Activated naive CD4-positive, alpha-beta T cell treated with Interleukin-2 at 50 U/mL for 16 hours (primary cell): Measurements from ENCODE around the gene METTL1.
A peak's percentile ranks its signal among the peaks of the same experiment; 100 is the strongest.
"Not testable (repeated sequence)": the region's sequence is repeated elsewhere in the genome, so short reads cannot be mapped to it uniquely, and the experiment has no call there.

ENCODE experiments used
- DNase-seq: peaks from one replicate; pipeline ENCODE4 v3.0.0-alpha.2; 2020

The METTL1 gene

DNA sequence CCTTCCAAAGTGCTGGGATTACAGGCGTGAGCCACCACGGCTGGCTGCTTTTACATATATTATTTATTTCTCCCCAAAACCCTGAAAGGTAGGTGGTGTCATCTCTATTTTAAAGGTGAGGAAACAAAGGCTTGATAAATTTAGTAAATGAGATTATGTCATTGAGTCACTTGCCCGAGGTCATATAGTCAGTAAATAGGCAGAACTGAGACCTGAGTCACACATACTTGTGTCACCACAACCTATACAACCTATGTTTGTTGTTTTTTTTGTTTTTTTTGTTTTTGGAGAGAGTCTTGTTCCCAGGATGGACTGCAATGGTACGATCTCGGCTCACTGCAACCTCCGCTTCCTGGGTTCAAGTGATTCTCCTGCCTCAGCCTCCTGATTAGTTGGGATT, 23.4 kb upstream of the METTL1 start:
- DNase-seq: no peak

DNA sequence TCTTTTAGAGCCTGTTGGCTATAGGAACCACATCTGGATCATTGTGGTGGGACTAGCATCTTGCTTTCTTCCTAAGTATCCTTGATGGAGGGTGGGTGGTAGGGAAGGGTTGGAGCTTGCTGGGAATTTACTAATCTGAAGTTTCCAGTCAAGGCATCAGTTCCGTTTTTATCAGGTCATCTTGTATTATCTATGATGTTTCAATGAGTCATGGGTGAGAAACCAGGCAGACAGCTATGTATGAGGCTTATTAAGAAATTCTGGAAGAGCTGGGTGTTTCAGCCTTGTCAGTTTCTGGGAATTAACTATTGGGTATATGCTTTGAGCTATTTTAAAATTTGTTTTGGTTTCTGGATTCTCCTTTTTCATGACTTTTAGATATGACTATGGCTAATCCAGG, 22.0 kb upstream of the METTL1 start:
- no peak for DNase-seq

DNA sequence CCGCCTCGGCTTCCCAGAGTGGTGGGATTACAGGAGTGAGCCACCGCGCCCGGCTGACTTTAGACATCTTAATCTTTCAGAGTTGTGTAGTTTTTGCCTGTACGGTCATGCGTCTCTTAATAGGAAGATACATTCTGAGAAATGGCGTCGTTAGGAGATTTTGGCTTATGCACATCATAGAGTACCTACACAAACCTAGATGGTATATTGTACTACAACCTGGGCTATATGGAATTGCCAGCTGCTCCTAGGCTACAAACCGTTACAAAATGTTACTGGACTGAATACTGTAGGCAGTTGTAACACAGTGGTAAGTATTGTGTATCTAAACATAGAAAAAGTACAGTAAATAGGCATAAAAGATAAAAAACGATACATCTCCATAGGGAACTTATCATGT, 12.0 kb upstream of the METTL1 start:
- DNase-seq: no peak

DNA sequence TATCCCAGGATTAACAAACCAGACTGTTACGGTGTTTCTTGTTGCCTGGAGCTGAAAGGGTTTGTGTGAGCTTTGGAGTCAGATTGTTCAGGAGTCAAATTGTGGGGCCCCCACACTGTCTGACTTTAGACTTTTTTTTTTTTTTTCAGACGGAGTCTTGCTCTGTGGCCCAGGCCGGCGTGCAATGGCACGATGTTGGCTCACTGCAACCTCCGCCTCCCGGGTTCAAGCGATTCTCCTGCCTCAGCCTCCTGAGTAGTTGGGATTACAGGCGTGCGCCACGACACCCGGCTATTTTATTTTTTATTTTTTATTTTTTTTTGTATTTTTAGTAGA, 11.5 kb upstream of the METTL1 start:
- no peak for DNase-seq

DNA sequence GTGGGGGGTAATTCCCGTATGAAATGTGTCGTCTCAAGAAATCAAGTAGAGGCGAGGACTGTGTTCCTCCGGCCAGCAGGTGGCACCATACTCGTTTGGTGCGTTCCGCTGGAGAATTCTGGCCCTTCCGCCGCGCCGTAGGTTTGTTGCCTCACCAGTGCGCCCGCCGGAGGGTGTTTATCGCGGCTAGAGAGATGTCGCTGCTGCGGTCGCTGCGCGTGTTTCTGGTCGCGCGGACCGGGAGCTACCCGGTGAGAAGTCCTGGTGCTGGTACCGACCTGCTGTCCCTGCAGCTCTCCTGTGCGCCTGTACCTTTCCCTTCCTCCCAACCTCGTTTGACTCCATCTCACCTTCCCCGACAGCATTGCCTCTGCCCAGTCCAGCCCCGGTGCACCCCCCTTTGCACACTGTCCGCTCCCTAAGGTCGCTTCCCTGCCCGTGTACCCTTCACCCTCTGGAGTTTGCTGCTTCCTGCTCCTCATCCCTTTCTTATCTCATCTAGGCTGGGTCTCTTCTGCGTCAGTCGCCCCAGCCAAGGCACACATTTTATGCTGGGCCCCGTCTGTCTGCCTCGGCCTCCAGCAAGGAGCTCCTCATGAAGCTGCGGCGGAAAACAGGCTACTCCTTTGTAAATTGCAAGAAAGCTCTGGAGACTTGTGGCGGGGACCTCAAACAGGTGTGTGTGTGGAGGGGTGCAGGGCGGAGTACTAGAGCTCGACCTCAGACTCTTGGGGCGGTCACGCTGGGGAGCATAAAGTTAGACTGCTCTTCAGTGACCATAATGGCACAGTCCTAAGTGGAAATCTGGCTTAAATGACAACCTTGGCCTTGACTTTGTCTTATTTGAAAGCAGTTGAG, 10.9 kb upstream of the METTL1 start, which contains the start of gene TSFM:
Gene TSFM (plus strand): TSS at position 180 of the 858 bp plus-strand sequence. CDS start 15 bp downstream, at position 195.
- peak; percentile 98 for DNase-seq

DNA sequence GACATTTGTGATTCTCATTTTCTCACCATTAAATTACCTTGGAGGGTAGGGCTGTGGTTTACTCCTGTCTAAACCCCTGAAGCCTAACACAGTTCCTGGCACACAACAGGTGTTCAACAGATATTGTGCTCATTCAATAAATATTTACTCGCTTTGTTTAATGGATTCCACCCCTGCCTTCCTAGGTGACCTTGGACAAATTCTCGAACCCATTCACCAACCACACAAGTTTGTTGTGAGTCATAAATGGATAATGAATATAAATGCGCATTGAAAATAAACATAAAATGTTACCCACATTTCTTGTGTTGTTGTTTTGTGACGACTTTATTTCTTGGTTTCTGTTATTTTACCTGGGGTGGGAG, 10.3 kb upstream of the METTL1 start:
- DNase-seq: no peak

DNA sequence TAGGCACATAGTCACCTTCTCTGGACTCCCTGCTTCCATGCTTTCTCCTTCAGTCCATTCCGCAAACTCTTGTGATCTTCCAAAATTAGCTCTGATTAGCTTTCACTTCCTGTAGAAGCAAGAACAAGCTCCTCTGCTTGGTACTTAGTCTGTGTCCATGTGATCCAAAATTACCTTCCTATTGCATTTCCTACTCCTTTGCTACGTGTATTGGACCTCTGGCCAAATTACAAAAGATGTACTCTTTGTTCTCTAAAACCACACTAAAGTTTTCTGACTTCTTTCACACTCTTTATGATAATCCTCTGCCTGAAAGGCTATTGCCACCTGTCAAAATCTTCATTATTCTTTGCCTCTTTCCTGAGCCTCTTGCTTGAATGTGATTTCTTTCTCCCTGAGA, 9.9 kb upstream of the METTL1 start:
- DNase-seq: no peak

DNA sequence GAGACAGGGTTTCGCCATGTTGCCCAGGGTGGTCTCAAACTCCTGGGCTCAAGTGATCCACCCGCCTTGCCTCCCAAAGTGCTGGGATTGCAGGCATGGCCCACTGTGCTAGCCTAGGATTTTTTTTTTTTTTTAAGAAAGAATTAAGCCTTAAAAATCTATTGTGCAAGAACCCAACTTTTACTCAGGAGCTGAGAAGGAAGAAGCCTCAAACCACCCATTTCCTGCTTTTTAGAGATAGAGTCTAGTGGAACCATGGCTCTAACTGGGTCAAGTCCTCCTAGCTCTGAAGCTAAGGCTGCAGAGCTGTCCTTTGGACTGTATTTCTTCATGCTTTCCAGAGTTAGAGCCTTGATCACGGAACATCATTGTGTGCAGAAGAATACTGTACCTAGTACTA, 9.3 kb upstream of the METTL1 start:
- DNase-seq: no peak

DNA sequence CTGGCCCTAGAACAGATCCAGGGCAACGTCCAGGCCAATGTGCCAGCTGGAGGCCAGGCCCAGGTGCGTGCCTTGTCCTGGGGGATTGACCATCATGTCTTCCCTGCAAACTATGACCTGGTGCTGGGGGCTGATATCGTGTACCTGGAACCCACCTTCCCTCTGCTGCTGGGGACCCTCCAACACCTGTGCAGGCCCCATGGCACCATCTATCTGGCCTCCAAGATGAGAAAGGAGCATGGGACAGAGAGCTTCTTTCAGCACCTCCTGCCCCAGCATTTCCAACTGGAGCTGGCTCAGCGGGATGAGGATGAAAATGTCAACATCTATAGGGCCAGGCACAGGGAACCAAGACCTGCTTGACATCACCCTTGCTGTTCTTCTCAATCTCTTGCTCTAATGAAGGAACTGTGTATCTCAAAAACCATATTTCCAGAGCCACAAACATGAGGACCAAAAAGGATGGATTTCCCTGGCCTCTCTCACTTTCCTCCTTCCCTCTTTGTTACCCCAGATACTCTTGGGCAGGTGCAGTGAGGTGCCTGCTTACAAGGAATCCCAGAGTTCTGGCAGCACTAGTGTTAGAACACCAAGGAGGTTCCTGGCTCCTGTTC, 8.5 kb upstream of the METTL1 start:
- no peak for DNase-seq

DNA sequence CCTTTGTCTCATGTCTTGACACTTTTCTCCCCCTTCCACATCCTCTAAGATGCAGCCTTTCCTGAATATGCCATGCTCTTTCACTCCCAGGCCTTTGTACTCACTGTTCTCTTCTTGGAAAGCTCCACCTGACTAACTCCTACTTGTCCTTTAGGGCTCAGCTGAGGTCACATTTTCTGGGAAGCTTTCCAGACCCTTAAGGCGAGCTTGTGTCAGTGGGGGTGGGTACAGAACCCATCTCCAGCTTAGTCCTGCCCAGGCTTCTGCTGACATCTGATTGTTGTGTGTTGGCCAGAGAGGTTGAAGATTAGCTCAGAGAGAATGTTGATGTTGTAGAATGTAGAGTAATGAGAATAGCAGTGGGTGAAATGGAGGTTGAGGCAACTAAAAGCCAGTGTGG, 7.8 kb upstream of the METTL1 start:
- no peak for DNase-seq

DNA sequence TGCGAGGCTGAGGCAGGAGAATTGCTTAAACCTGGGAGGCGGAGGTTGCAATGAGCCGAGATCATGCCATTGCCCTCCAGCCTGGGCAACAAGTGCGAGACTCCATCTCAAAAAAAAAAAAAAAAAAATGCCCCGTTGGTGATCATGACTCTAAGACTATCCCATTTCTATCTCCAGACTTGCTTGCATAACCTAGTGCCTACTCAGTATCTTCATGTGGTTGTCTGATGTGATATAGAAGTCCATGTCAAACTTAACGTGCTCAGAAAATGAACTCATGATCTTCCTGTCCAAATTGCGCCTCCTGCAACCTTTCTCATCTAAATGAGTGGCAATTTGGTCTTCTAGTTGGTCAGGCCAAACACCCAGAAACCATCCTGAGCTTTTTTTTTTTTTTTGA, 6.0 kb upstream of the METTL1 start:
- no peak for DNase-seq

DNA sequence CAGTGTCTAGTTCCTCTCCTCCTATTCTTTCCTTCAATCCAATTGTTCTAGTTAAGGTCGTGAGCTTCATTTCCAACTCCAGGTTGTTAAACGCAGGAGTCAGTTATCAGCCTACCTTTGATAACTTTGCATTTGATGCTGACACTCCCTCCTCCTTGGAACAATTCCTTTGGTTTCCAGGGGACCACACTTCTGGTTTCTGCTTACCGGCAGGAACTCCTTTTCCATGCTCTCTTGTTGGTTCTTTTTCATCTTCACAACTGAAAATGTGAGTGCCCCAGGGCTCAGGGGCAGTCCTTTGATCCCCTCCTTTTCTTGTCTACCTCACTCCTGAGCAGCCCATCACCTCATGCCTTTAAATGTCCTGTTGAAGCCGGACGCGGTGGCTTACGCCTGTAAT, 5.5 kb upstream of the METTL1 start:
- no peak for DNase-seq

DNA sequence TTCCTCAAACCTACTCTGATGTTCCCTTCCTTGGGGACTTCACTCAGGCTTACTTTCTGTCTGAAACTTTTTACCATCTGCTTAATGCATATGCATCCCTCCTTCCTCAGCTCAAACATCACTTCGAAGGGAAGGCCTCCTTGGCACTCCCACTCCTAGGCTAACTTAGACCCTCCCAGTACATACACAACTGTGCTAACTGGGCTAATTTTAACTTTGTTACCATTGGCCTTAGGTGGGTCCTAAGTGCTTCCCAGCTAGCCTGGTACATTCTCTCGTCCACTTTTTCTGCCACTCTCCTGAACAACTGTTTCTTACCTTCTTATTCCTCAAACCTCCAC, 4.3 kb upstream of the METTL1 start:
- DNase-seq: no peak

DNA sequence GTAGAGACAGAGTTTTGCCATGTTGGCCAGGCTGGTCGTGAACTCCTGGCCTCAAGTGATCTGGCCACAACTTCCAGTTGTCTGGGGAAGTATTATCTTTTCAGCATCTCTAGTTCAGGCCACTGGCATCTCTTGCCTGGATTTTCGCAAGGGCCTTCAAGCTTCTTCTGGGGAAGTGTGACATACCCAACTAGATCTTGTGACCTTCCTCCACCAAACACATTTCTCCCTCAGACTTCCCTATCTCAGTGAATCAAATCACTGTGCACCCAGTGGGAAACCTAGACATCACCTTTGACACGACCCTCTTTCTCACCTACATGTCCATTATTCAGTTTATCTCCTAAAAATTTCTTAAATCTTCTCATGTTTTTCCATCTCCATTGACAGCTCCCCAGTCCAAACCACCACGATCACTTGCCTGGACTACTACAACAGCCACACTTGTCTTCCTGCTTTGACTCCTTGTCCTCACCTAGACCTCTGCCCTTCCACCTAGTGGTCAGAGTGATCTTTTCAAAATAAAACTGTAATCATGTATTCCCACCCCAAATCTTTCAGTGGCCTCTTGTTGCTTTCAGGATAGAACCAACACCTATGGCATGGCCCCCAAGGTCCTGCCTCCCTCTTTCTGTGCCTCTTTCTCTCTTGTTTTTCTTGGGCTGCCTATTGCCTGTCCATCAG, 3.8 kb upstream of the METTL1 start:
- DNase-seq: no peak

DNA sequence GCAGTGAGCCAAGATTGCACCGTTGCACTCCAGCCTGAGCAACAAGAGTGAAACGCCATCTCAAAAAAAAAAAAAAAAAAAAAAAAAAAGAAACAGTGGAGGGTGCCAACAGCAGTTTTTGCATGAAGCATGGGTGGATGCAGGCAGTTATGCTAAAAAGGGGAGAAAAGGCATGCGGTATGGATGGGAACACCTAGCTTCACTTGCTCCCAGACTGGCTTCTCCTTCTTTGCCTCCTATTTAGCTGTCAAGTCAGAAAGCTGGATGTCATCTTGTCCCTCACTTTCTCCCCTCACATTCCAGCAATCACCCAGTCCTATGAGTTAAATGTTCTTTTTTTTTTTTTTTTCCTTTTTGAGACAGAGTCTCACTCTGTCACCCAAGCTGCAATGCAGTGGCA, 3.1 kb upstream of the METTL1 start:
- DNase-seq: no peak

DNA sequence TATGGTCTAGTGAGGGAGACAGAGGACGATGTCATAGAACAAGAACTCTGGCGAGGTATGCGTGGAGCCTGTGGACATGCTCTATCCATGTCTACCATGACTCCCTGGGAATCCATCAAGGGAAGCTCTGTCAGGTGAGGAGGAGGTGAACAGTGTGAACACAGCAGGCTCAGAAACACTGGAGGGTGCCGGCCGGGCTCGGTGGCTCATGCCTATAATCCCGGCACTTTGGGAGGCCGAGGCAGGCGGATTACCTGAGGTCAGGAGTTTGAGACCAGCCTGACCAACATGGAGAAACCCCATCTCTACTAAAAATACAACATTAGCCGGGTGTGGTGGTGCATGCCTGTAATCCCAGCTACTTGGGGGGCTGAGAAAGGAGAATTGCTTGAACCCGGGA, 2.7 kb upstream of the METTL1 start:
- not testable (repeated sequence) for DNase-seq

DNA sequence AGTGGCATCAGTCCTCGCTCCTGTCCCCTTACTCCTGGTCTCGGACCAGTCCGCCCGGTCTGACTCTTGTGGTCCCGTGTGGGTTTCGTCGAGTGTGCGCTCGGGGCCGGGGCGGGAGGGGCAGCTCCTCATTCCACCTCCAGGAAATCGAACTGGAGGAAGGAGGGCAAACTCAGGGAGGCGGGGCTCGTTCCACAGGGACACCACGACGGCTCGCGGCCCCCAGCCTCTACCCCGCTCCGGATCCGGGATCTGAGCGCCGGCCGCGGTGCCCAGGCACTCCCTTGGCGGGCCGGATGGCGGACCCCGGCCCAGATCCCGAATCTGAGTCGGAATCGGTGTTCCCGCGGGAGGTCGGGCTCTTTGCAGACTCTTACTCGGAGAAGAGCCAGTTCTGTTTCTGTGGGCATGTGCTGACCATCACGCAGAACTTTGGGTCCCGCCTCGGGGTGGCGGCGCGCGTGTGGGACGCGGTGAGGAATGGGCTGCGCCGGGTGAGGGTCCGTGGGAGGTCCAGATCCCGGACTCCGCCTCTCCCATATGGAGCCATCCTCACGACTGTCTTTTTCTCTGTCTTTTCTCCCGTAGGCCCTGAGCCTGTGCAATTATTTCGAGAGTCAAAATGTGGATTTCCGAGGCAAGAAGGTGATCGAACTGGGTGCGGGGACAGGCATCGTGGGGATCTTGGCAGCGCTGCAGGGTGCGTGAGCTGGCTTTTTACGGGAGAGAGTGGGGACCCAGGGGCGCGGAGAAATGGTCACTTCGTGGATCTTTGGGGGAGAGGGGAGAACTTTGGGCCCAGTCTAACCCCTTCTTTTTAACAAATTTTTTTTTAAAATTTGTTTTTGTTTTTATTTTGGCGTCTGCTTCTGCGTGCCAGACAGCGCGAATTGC, 771 bp upstream of the METTL1 start, which contains the start of gene EEF1AKMT3:
Gene EEF1AKMT3 (plus strand): TSS at position 186 of the 894 bp plus-strand sequence. CDS start 111 bp downstream, at position 297.
- DNase-seq: peak; percentile 48

DNA sequence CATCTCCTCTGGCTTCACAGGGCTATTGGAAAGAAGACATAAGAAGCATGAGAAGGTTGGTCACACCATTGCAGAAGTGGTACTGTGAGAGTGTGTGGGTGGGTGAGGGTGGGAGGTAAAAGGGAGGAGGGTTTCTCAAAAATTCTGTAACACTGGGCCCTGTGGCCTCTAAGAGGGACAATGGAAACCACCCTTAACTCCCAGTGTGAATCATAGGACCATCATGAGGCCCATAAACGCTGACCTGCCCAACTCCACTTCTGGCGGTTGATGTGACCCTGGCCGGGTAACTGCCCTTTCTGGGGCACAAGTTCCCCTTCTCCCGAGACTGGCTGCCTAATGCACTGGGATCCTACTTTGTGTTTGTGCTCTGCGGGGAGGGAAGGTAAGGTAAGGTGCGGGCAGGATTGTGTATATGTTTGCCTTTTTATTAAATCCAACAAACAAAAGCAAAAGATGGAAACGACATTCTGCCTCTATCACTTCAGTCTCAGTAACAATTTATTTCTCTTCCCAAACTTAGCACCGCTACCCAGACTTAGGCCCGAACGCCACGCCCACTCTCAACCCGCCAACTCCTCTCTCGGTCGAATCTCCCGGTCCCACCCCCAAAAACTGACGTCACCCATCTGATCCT, 551 bp downstream of the METTL1 start:
- DNase-seq: peak; percentile 91

DNA sequence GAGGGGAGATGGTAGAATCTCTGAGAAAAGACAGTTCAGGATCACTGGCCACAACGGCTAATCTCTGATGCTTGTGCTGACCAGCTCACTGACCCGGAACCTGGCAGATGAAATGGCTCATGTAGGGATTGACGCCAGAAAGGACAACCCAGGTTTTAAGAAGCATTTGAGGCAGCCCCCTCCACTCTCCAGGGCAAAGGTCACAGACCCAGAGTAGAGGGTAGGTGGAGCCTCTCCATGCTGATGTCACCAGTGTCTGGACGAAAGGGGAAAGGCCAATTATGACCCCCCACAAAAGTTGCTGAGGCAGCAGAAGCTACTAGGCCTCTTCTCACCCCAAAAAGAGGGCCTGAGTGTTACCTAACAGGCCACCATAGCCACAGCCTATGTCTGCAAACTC, 1.2 kb downstream of the METTL1 start:
- no peak for DNase-seq

DNA sequence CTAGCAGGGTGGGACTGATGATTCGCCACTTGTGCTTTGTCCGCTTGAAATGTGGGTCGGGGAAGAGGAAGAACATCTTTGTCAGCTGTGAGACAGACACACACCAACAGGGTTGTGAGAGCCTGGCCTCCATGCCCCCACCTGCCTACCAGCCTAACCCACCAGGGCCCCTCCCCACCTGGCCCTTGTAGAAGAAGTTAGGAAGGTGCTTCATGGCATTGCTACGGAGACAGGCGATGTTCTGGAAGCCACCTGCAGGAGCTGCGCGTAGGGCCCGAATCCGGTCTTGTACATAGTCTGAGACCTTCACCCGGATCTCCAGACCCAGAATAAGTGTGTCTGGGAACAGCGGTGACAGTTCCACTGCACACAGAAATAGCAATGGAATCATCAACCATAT, 2.3 kb downstream of the METTL1 start:
- DNase-seq: no peak

DNA sequence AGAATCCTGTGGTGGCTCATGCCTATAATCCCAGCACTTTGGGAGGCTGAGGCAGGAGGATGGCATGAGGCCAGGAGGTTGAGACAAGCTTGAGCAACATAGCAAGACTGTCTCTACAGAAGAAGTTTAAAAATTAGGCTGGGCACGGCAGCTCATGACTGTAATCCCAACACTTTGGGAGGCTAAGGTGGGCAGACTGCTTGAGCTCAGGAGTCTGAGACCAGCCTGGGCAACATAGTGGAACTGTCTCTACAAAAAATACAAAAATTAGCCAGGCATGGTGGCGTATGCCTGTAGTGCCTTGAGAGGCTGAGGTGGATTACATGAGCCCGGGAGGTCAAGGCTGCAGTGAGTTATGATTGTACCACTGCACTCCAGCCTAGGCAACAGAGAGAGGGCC, 4.0 kb downstream of the METTL1 start:
- DNase-seq: no peak

DNA sequence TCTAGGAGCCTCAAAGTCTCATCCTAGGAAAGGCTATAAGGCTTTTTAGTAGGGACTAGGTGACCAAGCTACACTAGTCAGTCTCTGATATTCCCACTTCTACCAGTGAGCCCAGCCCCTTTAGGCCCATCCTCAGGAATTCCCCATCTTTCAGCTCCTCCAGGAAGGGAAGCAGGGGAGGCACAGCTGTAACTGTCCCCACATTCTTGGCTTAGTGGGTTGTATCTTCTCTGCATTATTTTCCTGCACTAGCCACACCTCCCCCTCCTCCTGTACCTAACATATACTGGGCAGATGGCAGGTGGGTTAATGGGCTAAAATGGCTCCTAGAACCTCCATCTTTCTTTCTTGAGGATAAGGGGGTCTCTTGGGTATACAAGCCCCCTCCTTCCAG, 4.6 kb downstream of the METTL1 start:
- no peak for DNase-seq
